Measurements from ENCODE around the gene NFE2L2. TPM values are rescaled to one million over a fixed set of nuclear protein-coding genes. Genes with fewer than 3 reads are reported as not detected.

NFE2L2 gene
- total and polyA plus RNA-seq, 7 experiments from 2014 or later, result 58.9 to 99.6 (median 74.7) TPM

DNA sequence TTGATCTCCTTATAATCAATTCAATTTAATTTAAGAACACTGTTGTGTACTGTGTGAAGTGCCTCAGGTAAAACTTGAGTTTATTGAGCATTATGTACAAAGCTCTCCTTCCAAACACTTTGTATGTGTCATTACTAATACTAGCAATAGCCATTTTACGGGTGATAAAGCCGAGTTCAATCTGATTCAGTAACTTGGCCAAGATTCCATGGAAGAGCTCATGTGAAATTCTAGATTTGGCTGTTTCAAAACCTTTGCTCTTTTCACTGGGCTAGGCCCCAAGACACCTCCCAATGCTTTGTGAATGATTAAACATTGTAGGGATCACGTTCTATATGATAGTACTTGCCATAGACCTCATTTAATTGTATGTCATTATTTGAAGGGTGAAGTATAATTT lies 8.9 kb upstream of the NFE2L2 start:
- POLR2A ChIA-PET, result interaction anchor here (1.0 to 3.2 kb wide), 5 partner anchors 9 to 58 kb away, joined by 3 to 31 read pairs (median 4); partner anchors contain the start of gene NFE2L2

GRCh38 chr2:177272765-177273164 lies 8.2 kb upstream of the NFE2L2 start:
- peaks cover 0 to 4% (median 0%) of the 10 kb centered on the region in 5 donors for H3K36me3 Mint-ChIP-seq
- intact Hi-C loops (cut with micrococcal nuclease), result no loop called here
- Histone ChIP-seq H3K27me3 (ENCODE audit: control insufficient read depth in 2 of 2, insufficient read depth in 2 of 2, low read length in 2 of 2) (no peaks in the 10 kb centered on the region), H3K27ac (ENCODE audit: low read depth, low read length) (no peak overlapping the region), H3K4me1 (ENCODE audit: control insufficient read depth in 2 of 2, insufficient read depth in 2 of 2, low read length in 2 of 2) (no peaks in the 10 kb centered on the region), H3K4me3 (ENCODE audit: low read length) (no peak overlapping the region), H3K9me3 (ENCODE audit: control insufficient read depth in 2 of 3, low read length in 3 of 3) (no peaks in the 10 kb centered on the region), H3K36me3 (ENCODE audit: control insufficient read depth in 2 of 3, insufficient read depth in 3 of 3, low read length in 3 of 3) (no peaks in the 10 kb centered on the region)
- DNase-seq (no peak), ATAC-seq (no peak)
- no peaks in the 10 kb centered on the region for H3K27me3 Mint-ChIP-seq
- no peak overlapping the region for H3K27ac Mint-ChIP-seq
- H3K4me3 Mint-ChIP-seq, result no peak overlapping the region
- peaks cover 0 to under 1% (median 0%) of the 10 kb centered on the region in 11 donors for H3K9me3 Mint-ChIP-seq
- H3K4me1 Mint-ChIP-seq, result peaks cover under 1 to 42% (median 6%) of the 10 kb centered on the region in 7 donors
- CTCF ChIA-PET, result interaction anchor here (1.3 to 1.5 kb wide), 2 partner anchors 9 to 65 kb away, joined by 4 to 5 read pairs; no protein-coding TSS in a partner anchor
- POLR2A ChIA-PET, result interaction anchor here (0.9 to 3.2 kb wide), 6 partner anchors 8 to 58 kb away, joined by 3 to 31 read pairs (median 4); partner anchors contain the start of gene NFE2L2

More for the DNA sequence above, 8.9 kb upstream of the NFE2L2 start:
- Mint-ChIP-seq H3K4me1 (peaks cover 0 to 37% (median 5%) of the 10 kb centered on the region in 7 donors), H3K9me3 (no peaks in the 10 kb centered on the region), H3K27ac (no peak overlapping the region), H3K4me3 (no peak overlapping the region), H3K36me3 (peaks cover 0 to 1% (median 0%) of the 10 kb centered on the region in 5 donors), H3K27me3 (no peaks in the 10 kb centered on the region)
- no peak for ATAC-seq
- Histone ChIP-seq H3K4me1 (ENCODE audit: control insufficient read depth in 2 of 2, insufficient read depth in 2 of 2, low read length in 2 of 2) (no peaks in the 10 kb centered on the region), H3K9me3 (ENCODE audit: control insufficient read depth in 2 of 3, low read length in 3 of 3) (no peaks in the 10 kb centered on the region), H3K27ac (ENCODE audit: low read depth, low read length) (no peak overlapping the region), H3K4me3 (ENCODE audit: low read length) (no peak overlapping the region), H3K27me3 (ENCODE audit: control insufficient read depth in 2 of 2, insufficient read depth in 2 of 2, low read length in 2 of 2) (no peaks in the 10 kb centered on the region), H3K36me3 (ENCODE audit: control insufficient read depth in 2 of 3, insufficient read depth in 3 of 3, low read length in 3 of 3) (no peaks in the 10 kb centered on the region)
- CTCF ChIA-PET, result interaction anchor here (1.5 kb wide), 1 partner anchor 10 kb away, joined by 5 read pairs; no protein-coding TSS in a partner anchor
- intact Hi-C loops (cut with micrococcal nuclease), result no loop called here
- DNase-seq, result no peak

GRCh38 chr2:177271981-177272666 lies 7.6 kb upstream of the NFE2L2 start:
- H3K27ac Mint-ChIP-seq, result peak overlapping the region in 2 of 9 donors; percentile 40 to 58
- Histone ChIP-seq H3K36me3 (ENCODE audit: control insufficient read depth in 2 of 3, insufficient read depth in 3 of 3, low read length in 3 of 3) (no peaks in the 10 kb centered on the region), H3K27me3 (ENCODE audit: control insufficient read depth in 2 of 2, insufficient read depth in 2 of 2, low read length in 2 of 2) (no peaks in the 10 kb centered on the region), H3K4me1 (ENCODE audit: control insufficient read depth in 2 of 2, insufficient read depth in 2 of 2, low read length in 2 of 2) (no peaks in the 10 kb centered on the region), H3K4me3 (ENCODE audit: low read length) (no peak overlapping the region), H3K27ac (ENCODE audit: low read depth, low read length) (no peak overlapping the region), H3K9me3 (ENCODE audit: control insufficient read depth in 2 of 3, low read length in 3 of 3) (no peaks in the 10 kb centered on the region)
- H3K4me1 Mint-ChIP-seq, result peaks cover 2 to 48% (median 12%) of the 10 kb centered on the region in 7 donors
- DNase-seq, result no peak
- no peak for ATAC-seq
- peaks cover 0 to 9% (median 0%) of the 10 kb centered on the region in 5 donors for H3K36me3 Mint-ChIP-seq
- H3K9me3 Mint-ChIP-seq, result peaks cover 0 to 6% (median 0%) of the 10 kb centered on the region in 11 donors
- ChIA-PET CTCF (interaction anchor here (1.3 to 1.5 kb wide), 2 partner anchors 9 to 65 kb away, joined by 4 to 5 read pairs; no protein-coding TSS in a partner anchor), POLR2A (interaction anchor here (0.9 to 3.2 kb wide), 5 partner anchors 8 to 38 kb away, joined by 3 to 31 read pairs (median 4); partner anchors contain the start of gene NFE2L2)
- H3K4me3 Mint-ChIP-seq, result peak overlapping the region in 1 of 10 donors; percentile 25
- H3K27me3 Mint-ChIP-seq, result no peaks in the 10 kb centered on the region
- intact Hi-C loops (cut with micrococcal nuclease), result no loop called here

GRCh38 chr2:177270531-177270930 lies 6.0 kb upstream of the NFE2L2 start:
- ChIA-PET POLR2A (interaction anchor here (1.7 to 1.8 kb wide), 2 partner anchors 8 to 10 kb away, joined by 5 read pairs; no protein-coding TSS in a partner anchor), CTCF (no interaction called here)
- Mint-ChIP-seq H3K4me3 (no peak overlapping the region), H3K9me3 (peaks cover 0 to 6% (median 0%) of the 10 kb centered on the region in 11 donors), H3K36me3 (peaks cover 0 to 9% (median 0%) of the 10 kb centered on the region in 5 donors), H3K27me3 (no peaks in the 10 kb centered on the region), H3K4me1 (peaks cover 10 to 63% (median 28%) of the 10 kb centered on the region in 7 donors), H3K27ac (peak overlapping the region in 2 of 9 donors; percentile 16 to 56)
- Histone ChIP-seq H3K9me3 (ENCODE audit: control insufficient read depth in 2 of 3, low read length in 3 of 3) (no peaks in the 10 kb centered on the region), H3K27me3 (ENCODE audit: control insufficient read depth in 2 of 2, insufficient read depth in 2 of 2, low read length in 2 of 2) (no peaks in the 10 kb centered on the region), H3K4me1 (ENCODE audit: control insufficient read depth in 2 of 2, insufficient read depth in 2 of 2, low read length in 2 of 2) (peaks cover 9 to 11% of the 10 kb centered on the region in 2 donors), H3K27ac (ENCODE audit: low read depth, low read length) (no peak overlapping the region), H3K4me3 (ENCODE audit: low read length) (no peak overlapping the region), H3K36me3 (ENCODE audit: control insufficient read depth in 2 of 3, insufficient read depth in 3 of 3, low read length in 3 of 3) (no peaks in the 10 kb centered on the region)
- no peak for ATAC-seq
- intact Hi-C loops (cut with micrococcal nuclease), result no loop called here
- DNase-seq, result no peak

- Mint-ChIP-seq H3K27me3 (no peaks in the 10 kb centered on the region), H3K27ac (no peak overlapping the region), H3K4me3 (no peak overlapping the region), H3K4me1 (peaks cover 13 to 63% (median 28%) of the 10 kb centered on the region in 7 donors), H3K36me3 (peaks cover 0 to 9% (median 0%) of the 10 kb centered on the region in 5 donors), H3K9me3 (peaks cover 0 to 6% (median 0%) of the 10 kb centered on the region in 11 donors)
- ATAC-seq, result no peak
- POLR2A ChIA-PET, result interaction anchor here (1.0 to 1.7 kb wide), 2 partner anchors 10 to 32 kb away, joined by 3 to 5 read pairs; no protein-coding TSS in a partner anchor
- Histone ChIP-seq H3K4me1 (ENCODE audit: control insufficient read depth in 2 of 2, insufficient read depth in 2 of 2, low read length in 2 of 2) (peaks cover 9 to 11% of the 10 kb centered on the region in 2 donors), H3K36me3 (ENCODE audit: control insufficient read depth in 2 of 3, insufficient read depth in 3 of 3, low read length in 3 of 3) (peaks cover 0 to 10% (median 0%) of the 10 kb centered on the region in 3 experiments), H3K27me3 (ENCODE audit: control insufficient read depth in 2 of 2, insufficient read depth in 2 of 2, low read length in 2 of 2) (no peaks in the 10 kb centered on the region), H3K9me3 (ENCODE audit: control insufficient read depth in 2 of 3, low read length in 3 of 3) (no peaks in the 10 kb centered on the region), H3K27ac (ENCODE audit: low read depth, low read length) (no peak overlapping the region), H3K4me3 (ENCODE audit: low read length) (no peak overlapping the region)
- CTCF ChIA-PET, result no interaction called here
- DNase-seq, result no peak
- intact Hi-C loops (cut with micrococcal nuclease), result loop anchor here in 1 of 2 donors (10.0 kb wide), 1 partner anchor 1264 kb away; the partner anchor contains the start of gene LNPK
Observed at GRCh38 chr2:177268901-177269300, 4.4 kb upstream of the NFE2L2 start.

DNA sequence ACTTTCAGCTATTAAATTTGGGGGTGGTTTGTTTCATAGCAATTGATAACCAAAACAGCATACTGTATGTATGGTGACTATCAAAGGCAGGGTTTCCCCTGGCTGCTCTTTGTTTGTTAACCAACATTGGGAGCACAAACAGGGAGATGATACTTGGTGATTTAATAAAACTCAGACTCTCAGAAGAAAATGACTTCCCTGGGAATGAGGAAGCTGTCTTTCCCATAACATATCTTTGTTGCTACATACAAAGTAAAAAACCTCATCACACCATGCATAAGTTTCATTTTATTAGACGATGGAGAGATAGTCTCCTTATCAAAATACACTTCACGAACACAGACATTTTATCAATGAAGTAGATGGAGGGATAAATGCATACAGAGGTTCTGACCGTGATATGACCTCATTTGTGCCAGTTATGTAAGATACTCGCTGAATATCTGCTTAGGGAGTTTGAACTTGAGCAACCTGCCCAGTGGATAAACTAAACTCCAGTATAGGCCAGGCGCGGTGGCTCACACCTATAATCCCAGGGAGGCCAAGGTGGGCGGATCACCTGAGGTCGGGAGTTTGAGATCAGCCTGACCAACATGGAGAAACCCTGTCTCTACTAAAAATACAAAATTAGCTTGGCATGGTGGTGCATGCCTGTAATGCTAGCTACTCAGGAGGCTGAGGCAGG lies 3.8 kb upstream of the NFE2L2 start:
- intact Hi-C loops (cut with micrococcal nuclease), result loop anchor here in 1 of 2 donors (10.0 kb wide), 1 partner anchor 1264 kb away; the partner anchor contains the start of gene LNPK
- POLR2A ChIA-PET, result interaction anchor here (0.8 to 8.9 kb wide), 7 partner anchors 11 to 56 kb away, joined by 3 to 282 read pairs (median 5); partner anchors contain the start of gene HNRNPA3
- ATAC-seq, result no peak
- Mint-ChIP-seq H3K9me3 (peaks cover 0 to 6% (median 0%) of the 10 kb centered on the region in 11 donors), H3K36me3 (peaks cover 0 to 10% (median 0%) of the 10 kb centered on the region in 5 donors), H3K27ac (no peak overlapping the region), H3K4me3 (no peak overlapping the region), H3K27me3 (no peaks in the 10 kb centered on the region), H3K4me1 (peaks cover 13 to 57% (median 28%) of the 10 kb centered on the region in 7 donors)
- peaks cover 9 to 11% of the 10 kb centered on the region in 2 donors for H3K4me1 ChIP-seq (ENCODE audit: control insufficient read depth in 2 of 2, insufficient read depth in 2 of 2, low read length in 2 of 2)
- CTCF ChIA-PET, result interaction anchor here (1.9 kb wide), 1 partner anchor 103 kb away, joined by 5 read pairs; no protein-coding TSS in a partner anchor
- no peak for DNase-seq
- no peak overlapping the region for H3K4me3 ChIP-seq (ENCODE audit: low read length)
- peaks cover 0 to 14% (median 0%) of the 10 kb centered on the region in 3 experiments for H3K36me3 ChIP-seq (ENCODE audit: control insufficient read depth in 2 of 3, insufficient read depth in 3 of 3, low read length in 3 of 3)
- H3K9me3 ChIP-seq (ENCODE audit: control insufficient read depth in 2 of 3, low read length in 3 of 3), result no peaks in the 10 kb centered on the region
- no peaks in the 10 kb centered on the region for H3K27me3 ChIP-seq (ENCODE audit: control insufficient read depth in 2 of 2, insufficient read depth in 2 of 2, low read length in 2 of 2)
- no peak overlapping the region for H3K27ac ChIP-seq (ENCODE audit: low read depth, low read length)
